H9 (cell line): ENCODE data around the gene CHRNA10. TPM values are rescaled to one million over a fixed set of nuclear protein-coding genes. Genes with fewer than 3 reads are reported as not detected.

Experiments
- DNase-seq: peaks from one replicate; pipeline ENCODE4 v3.0.0-alpha.2; 2017
- H2AFZ ChIP-seq: one replicate; pipeline ENCODE4 v1.6.1; 2013; ENCODE audit warnings: mild to moderate bottlenecking, low read length, control low read depth, moderate library complexity
- H2AK5ac ChIP-seq: 2 replicates; pipeline ENCODE4 v1.6.1; 2013; ENCODE audit warnings: low read length, control low read depth, mixed read lengths; ENCODE audit not compliant: insufficient read length
- H2BK120ac ChIP-seq: one replicate; pipeline ENCODE4 v1.6.1; 2013; ENCODE audit warnings: low read depth, mild to moderate bottlenecking, low read length, control low read depth, inconsistent platforms; ENCODE audit not compliant: poor library complexity, severe bottlenecking
- H2BK12ac ChIP-seq: 2 replicates; pipeline ENCODE4 v1.6.1; 2013; ENCODE audit warnings: low read length, control low read depth, mixed read lengths, low read depth; ENCODE audit not compliant: insufficient read length
- H2BK15ac ChIP-seq: 2 replicates; pipeline ENCODE4 v1.6.1; 2013; ENCODE audit warnings: low read depth, low read length, control low read depth
- H2BK20ac ChIP-seq: one replicate; pipeline ENCODE4 v1.6.1; 2013; ENCODE audit warnings: low read depth, mild to moderate bottlenecking, low read length, control low read depth, inconsistent platforms; ENCODE audit not compliant: poor library complexity, severe bottlenecking
- H2BK5ac ChIP-seq: 2 replicates; pipeline ENCODE4 v1.6.1; 2013; ENCODE audit warnings: low read length, control low read depth, mixed read lengths; ENCODE audit not compliant: insufficient read length
- H3K14ac ChIP-seq: 2 replicates; pipeline ENCODE4 v1.6.1; 2013; ENCODE audit warnings: low read length, control low read depth; ENCODE audit not compliant: insufficient read depth
- H3K18ac ChIP-seq: 2 replicates; pipeline ENCODE4 v1.6.1; 2013; ENCODE audit warnings: low read depth, mild to moderate bottlenecking, mixed read lengths, low read length, control low read depth; ENCODE audit not compliant: insufficient read length
- H3K23ac ChIP-seq: 2 replicates; pipeline ENCODE4 v1.6.1; 2013; ENCODE audit warnings: low read length, control low read depth, mixed read lengths, low read depth; ENCODE audit not compliant: insufficient read length
- H3K23me2 ChIP-seq: 2 replicates; pipeline ENCODE4 v1.6.1; 2013; ENCODE audit warnings: low read depth, mild to moderate bottlenecking, mixed read lengths, low read length, control low read depth; ENCODE audit not compliant: insufficient read length, poor library complexity, severe bottlenecking
- H3K27ac ChIP-seq: 2 replicates; pipeline ENCODE4 v1.5.1; 2013; ENCODE audit warnings: low read length, control low read depth, mixed read lengths, low read depth; ENCODE audit not compliant: insufficient read length
- H3K27me3 ChIP-seq: 2 replicates; pipeline ENCODE4 v1.6.1; 2013; ENCODE audit warnings: low read length, control low read depth, inconsistent platforms; ENCODE audit not compliant: insufficient read depth
- H3K4ac ChIP-seq: 2 replicates; pipeline ENCODE4 v1.6.1; 2013; ENCODE audit warnings: low read depth, mild to moderate bottlenecking, control low read depth, inconsistent platforms, low read length, moderate library complexity
- H3K4me1 ChIP-seq: 2 replicates; pipeline ENCODE4 v1.6.1; 2013; ENCODE audit warnings: low read length, control low read depth, inconsistent platforms; ENCODE audit not compliant: insufficient read depth
- H3K4me2 ChIP-seq: 2 replicates; pipeline ENCODE4 v1.6.1; 2013; ENCODE audit warnings: low read length, control low read depth, mixed read lengths; ENCODE audit not compliant: insufficient read length, insufficient read depth
- H3K56ac ChIP-seq: 2 replicates; pipeline ENCODE4 v1.6.1; 2013; ENCODE audit warnings: low read depth, mild to moderate bottlenecking, mixed read lengths, low read length, control low read depth; ENCODE audit not compliant: insufficient read length
- H3K79me1 ChIP-seq: 2 replicates; pipeline ENCODE4 v1.6.1; 2013; ENCODE audit warnings: low read depth, mild to moderate bottlenecking, moderate library complexity, low read length, control low read depth, inconsistent platforms; ENCODE audit not compliant: insufficient read depth, poor library complexity, severe bottlenecking
- H3K79me2 ChIP-seq: 2 replicates; pipeline ENCODE4 v1.6.1; 2013; ENCODE audit warnings: low read length, control low read depth, inconsistent platforms; ENCODE audit not compliant: insufficient read depth
- H3K9ac ChIP-seq: 2 replicates; pipeline ENCODE4 v1.6.1; 2013; ENCODE audit warnings: low read length, control low read depth, mixed read lengths; ENCODE audit not compliant: insufficient read length; ENCODE audit errors: extremely low read depth
- H3K9me3 ChIP-seq: one replicate; pipeline ENCODE4 v1.6.1; 2013; ENCODE audit warnings: low read depth, low read length, inconsistent platforms; ENCODE audit not compliant: control insufficient read depth
- H3T11ph ChIP-seq: one replicate; pipeline ENCODE4 v1.6.1; 2013; ENCODE audit warnings: mild to moderate bottlenecking, low read length, control low read depth, inconsistent platforms
- H4K20me1 ChIP-seq: one replicate; pipeline ENCODE4 v1.6.1; 2013; ENCODE audit not compliant: control insufficient read depth, insufficient read length, insufficient read depth
- H4K5ac ChIP-seq: 2 replicates; pipeline ENCODE4 v1.6.1; 2013; ENCODE audit warnings: low read depth, mild to moderate bottlenecking, mixed read lengths, low read length, control low read depth; ENCODE audit not compliant: insufficient read length
- H4K8ac ChIP-seq: replicated peaks from 2 replicates; pipeline ENCODE4 v1.6.1; 2013; ENCODE audit warnings: low read length, control low read depth, mixed read lengths, low read depth; ENCODE audit not compliant: insufficient read length
- H4K91ac ChIP-seq: 2 replicates; pipeline ENCODE4 v1.6.1; 2013; ENCODE audit warnings: low read depth, mild to moderate bottlenecking, moderate library complexity, mixed read lengths, low read length, control low read depth; ENCODE audit not compliant: insufficient read length
- H3K27ac Mint-ChIP-seq, 3 experiments: 2 replicates in 2 of 3; 3 replicates in 1 of 3; pipeline ENCODE4 v1.8.0; 2020 to 2021; ENCODE audit warnings: mixed read lengths in 3 of 3, mild to moderate bottlenecking in 1 of 3, moderate library complexity in 1 of 3
- H3K27me3 Mint-ChIP-seq: 2 replicates; pipeline ENCODE4 v1.8.0; 2021; ENCODE audit warnings: low read depth, mild to moderate bottlenecking, moderate library complexity, mixed read lengths
- H3K36me3 Mint-ChIP-seq, 3 experiments: 2 replicates in 2 of 3; 3 replicates in 1 of 3; pipeline ENCODE4 v1.8.0; 2020 to 2021; ENCODE audit warnings: low read depth in 3 of 3, mixed read lengths in 3 of 3; ENCODE audit not compliant: insufficient read depth in 1 of 3
- H3K4me1 Mint-ChIP-seq, 2 experiments: 2 replicates each; pipeline ENCODE4 v1.8.0; 2020; ENCODE audit warnings: mixed read lengths in 2 of 2
- H3K4me3 Mint-ChIP-seq, 2 experiments: 2 replicates in 1 of 2; 3 replicates in 1 of 2; pipeline ENCODE4 v1.8.0; 2020 to 2021; ENCODE audit warnings: mild to moderate bottlenecking in 2 of 2, mixed read lengths in 2 of 2, moderate library complexity in 1 of 2
- H3K9me3 Mint-ChIP-seq, 2 experiments: 2 replicates in 1 of 2; 3 replicates in 1 of 2; pipeline ENCODE4 v1.8.0; 2020; ENCODE audit warnings: mild to moderate bottlenecking in 2 of 2, mixed read lengths in 2 of 2, moderate library complexity in 1 of 2
- CTCF ChIP-seq: fragments of 200-600 bp; sonication (generic); conservative IDR thresholded peaks from 3 replicates; pipeline ENCODE4 v1.8.0; 2021; ENCODE audit warnings: antibody characterized with exemption, mild to moderate bottlenecking
- WGBS: extraction: QIAGEN DNeasy Blood & Tissue Kit; methylation state at CpG from one replicate; pipeline ENCODE4 v1.1.7; 2013; ENCODE audit warnings: missing lambda C conversion rate, low lambda C conversion rate, mixed read lengths; ENCODE audit not compliant: insufficient read length; ENCODE audit errors: extremely low coverage; 5-methylcytosine and 5-hydroxymethylcytosine counted together
- total RNA-seq: library from RNA; stranded (reverse); gene quantifications from 2 replicates; pipeline ENCODE4 v1.2.1, GENCODE V29; 2021

The CHRNA10 gene
- total RNA-seq, 1 experiment from 2014 or later = 2.4 TPM

GRCh38 chr11:3635641-3636375 is 35.4 kb downstream of the CHRNA10 start:
- WGBS = no CpG with 5 or more reads among the region's 15 CpGs
- Histone ChIP-seq H3K27me3 (no peaks in the 10 kb centered on the region), H3K23me2 (no peaks in the 10 kb centered on the region), H4K8ac (no peak overlapping the region), H4K5ac (no peak overlapping the region), H4K20me1 (no peaks in the 10 kb centered on the region), H4K91ac (no peak overlapping the region), H3K4me2 (no peak overlapping the region), H3K79me1 (no peaks in the 10 kb centered on the region), H3K14ac (no peak overlapping the region), H3K9me3 (no peaks in the 10 kb centered on the region), H3K9ac (no peak overlapping the region), H3K4ac (no peak overlapping the region), H2BK12ac (no peak overlapping the region), H3K18ac (no peak overlapping the region), H3K56ac (no peak overlapping the region), H3K79me2 (no peaks in the 10 kb centered on the region), H2BK20ac (no peak overlapping the region), H3K23ac (no peak overlapping the region), H2BK5ac (no peak overlapping the region), H3K4me1 (no peaks in the 10 kb centered on the region), H2AK5ac (no peak overlapping the region), H2BK120ac (no peak overlapping the region), H2BK15ac (no peak overlapping the region), H2AFZ (no peak overlapping the region), H3K27ac (no peak overlapping the region), H3T11ph (no peak overlapping the region)
- no peak for DNase-seq
- Mint-ChIP-seq H3K9me3 (no peaks in the 10 kb centered on the region), H3K4me3 (no peak overlapping the region), H3K36me3 (peaks cover 3 to 5% (median 5%) of the 10 kb centered on the region in 3 experiments; a peak in 5 of 7 replicates), H3K4me1 (peaks cover 0 to 12% of the 10 kb centered on the region in 2 experiments; a peak in 2 of 4 replicates), H3K27me3 (peaks cover 3% of the 10 kb centered on the region; the same call in 1 of the 2 replicates), H3K27ac (peak overlapping the region in 1 of 3 experiments; percentile 6; a peak in 1 of 7 replicates)
- TF ChIP-seq CTCF = no peak
